HL-60/S4 (cell line): Measurements from ENCODE around the gene BPNT1.

ENCODE experiments used
- in situ Hi-C: fragments of 300-500 bp; cut with MboI; formaldehyde crosslinking; loops from 2 replicates; pipeline ENCODE4 v1.14.3; 2022; ENCODE audit warnings: low sequenced_read_pairs

Gene BPNT1

DNA sequence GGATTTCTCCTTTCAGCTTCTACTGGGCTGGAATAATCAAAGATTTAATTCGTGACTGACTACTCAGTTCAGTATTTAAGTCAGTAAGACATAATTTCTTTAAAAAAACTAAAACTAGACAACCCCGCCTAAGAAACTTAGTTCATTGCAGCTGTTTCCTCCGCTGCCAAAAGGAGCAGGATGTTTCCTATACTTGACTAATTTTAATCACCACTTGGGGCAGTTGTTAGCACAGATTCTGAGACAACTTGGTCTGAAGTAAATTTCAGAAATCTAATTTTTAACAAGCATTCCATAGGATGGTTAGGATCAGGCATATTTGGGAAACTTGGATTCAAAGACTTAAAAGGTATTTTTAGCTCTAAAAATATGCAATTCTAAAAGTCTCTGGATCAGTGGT lies 77.3 kb downstream of the BPNT1 start:
- in situ Hi-C loops: no loop called here

DNA sequence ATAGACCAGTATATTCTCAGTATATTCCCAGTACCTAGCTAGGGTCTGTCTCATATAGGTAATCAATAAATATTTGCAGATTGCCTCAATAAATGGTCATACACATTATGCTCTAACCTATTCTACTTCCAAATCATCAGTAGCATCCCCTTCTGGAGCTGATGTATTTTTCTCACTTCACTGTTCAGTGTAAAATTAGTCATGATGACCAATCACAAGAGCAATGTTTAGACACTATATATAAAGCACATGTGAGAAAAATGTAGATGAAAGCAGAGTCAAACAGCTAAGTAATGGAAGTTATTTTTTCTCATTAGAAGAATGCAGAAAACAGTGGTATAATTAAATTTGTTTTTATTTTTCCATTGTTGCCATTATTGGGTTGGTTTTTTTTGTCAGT lies 78.0 kb downstream of the BPNT1 start:
- in situ Hi-C loops: no loop called here
